ENCODE results near the gene NOL12.
"Not testable (repeated sequence)": the region's sequence is repeated elsewhere in the genome, so short reads cannot be mapped to it uniquely, and the experiment has no call there.

The NOL12 gene

DNA sequence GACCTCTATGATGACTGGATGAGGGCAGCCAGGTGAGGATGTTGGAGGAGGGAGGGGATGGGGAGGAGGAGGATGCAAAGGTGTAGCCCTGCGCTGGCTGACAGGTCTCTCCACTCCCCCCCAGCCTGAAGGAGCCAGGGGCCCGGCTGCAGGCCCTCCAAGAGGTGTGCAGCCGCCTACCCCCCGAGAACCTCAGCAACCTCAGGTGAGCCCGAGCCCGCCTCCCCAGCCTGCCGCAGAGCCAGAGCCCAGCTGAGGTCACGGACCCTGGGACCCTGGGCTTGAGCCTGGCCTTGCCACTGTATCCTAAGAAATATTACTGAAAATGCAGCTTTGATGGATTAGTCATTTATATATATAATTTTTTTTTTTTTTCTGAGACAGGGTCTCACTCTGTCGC, 38.8 kb upstream of the NOL12 start:
- Histone ChIP-seq H3K4me3 (ENCODE audit: low read length in 2 of 2) (no peak overlapping the region), H3K27ac (ENCODE audit: low read depth in 2 of 2, low read length in 2 of 2) (peak overlapping the region in 1 of 2 donors; percentile 54), H3K27me3 (ENCODE audit: control insufficient read depth in 2 of 2, insufficient read depth in 2 of 2, low read length in 2 of 2) (no peaks in the 10 kb centered on the region), H3K36me3 (ENCODE audit: control insufficient read depth in 2 of 2, insufficient read depth in 2 of 2, low read length in 2 of 2) (peaks cover 53 to 69% of the 10 kb centered on the region in 2 donors), H3K4me1 (ENCODE audit: control insufficient read depth in 2 of 2, insufficient read depth in 2 of 2, low read length in 2 of 2) (peaks cover 16 to 21% of the 10 kb centered on the region in 2 donors), H3K9me3 (ENCODE audit: control insufficient read depth in 2 of 2, low read length in 2 of 2) (no peaks in the 10 kb centered on the region), H3K9ac (ENCODE audit: low read depth in 1 of 2, low read length in 2 of 2) (no peak overlapping the region)

DNA sequence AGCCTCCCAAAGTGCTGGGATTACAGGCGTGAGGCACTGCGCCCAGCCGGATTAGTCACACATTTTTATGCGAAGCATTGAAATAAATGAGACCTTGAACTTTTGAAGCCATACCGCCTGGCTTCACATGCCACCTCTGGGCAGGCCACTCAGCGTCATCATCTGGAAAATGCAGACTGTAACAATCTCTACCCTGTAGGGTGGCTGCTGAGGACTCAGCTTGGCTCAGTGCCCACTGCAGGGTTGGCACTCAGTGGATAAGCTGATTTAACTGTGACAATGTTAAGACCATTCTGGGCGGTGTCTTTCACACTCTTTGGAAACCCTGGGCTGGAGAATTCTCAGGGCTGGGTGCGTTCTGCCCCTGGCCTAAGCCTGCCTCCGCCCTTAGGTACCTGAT, 38.2 kb upstream of the NOL12 start:
- no peaks in the 10 kb centered on the region for H3K27me3 ChIP-seq (ENCODE audit: control insufficient read depth in 2 of 2, insufficient read depth in 2 of 2, low read length in 2 of 2)
- H3K9me3 ChIP-seq (ENCODE audit: control insufficient read depth in 2 of 2, low read length in 2 of 2): no peaks in the 10 kb centered on the region
- H3K4me3 ChIP-seq (ENCODE audit: low read length in 2 of 2): no peak overlapping the region
- H3K9ac ChIP-seq (ENCODE audit: low read depth in 1 of 2, low read length in 2 of 2): no peak overlapping the region
- H3K36me3 ChIP-seq (ENCODE audit: control insufficient read depth in 2 of 2, insufficient read depth in 2 of 2, low read length in 2 of 2): peaks cover 55 to 69% of the 10 kb centered on the region in 2 donors
- peaks cover 10 to 15% of the 10 kb centered on the region in 2 donors for H3K4me1 ChIP-seq (ENCODE audit: control insufficient read depth in 2 of 2, insufficient read depth in 2 of 2, low read length in 2 of 2)
- peak overlapping the region; percentile 48 to 64 for H3K27ac ChIP-seq (ENCODE audit: low read depth in 2 of 2, low read length in 2 of 2)

DNA sequence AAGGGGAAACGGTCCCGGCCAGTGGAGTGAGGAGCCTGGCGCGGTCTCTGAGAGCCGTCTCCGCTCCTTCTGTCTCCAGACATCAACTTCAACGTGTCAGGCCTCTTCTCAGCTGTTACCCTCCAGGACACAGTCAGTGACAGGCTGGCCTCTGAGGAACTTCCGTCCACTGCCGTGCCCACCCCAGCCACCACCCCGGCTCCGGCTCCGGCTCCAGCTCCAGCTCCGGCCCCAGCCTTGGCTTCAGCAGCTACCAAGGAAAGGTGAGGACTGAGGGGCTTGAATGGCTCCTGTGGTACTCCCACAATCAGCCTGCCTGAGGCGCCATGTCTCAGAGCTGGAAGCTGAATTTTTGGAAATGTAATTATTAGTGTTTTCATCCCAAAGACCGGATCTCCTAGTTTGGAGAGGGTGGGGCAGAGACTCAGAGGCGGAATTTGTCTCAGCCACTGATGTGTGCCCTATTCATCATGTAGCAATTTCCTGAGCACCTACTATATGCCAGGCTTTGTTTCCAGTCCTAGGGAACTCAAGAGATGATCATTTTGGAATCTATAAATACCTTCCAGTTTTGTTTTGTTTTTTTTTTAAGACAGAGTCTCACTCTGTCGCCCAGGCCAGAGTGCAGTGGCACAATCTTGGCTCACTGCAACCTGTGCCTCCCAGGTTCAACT, 35.5 kb upstream of the NOL12 start:
- Histone ChIP-seq H3K4me3 (ENCODE audit: low read length in 2 of 2) (no peak overlapping the region), H3K9me3 (ENCODE audit: control insufficient read depth in 2 of 2, low read length in 2 of 2) (no peaks in the 10 kb centered on the region), H3K36me3 (ENCODE audit: control insufficient read depth in 2 of 2, insufficient read depth in 2 of 2, low read length in 2 of 2) (peaks cover 38 to 55% of the 10 kb centered on the region in 2 donors), H3K27ac (ENCODE audit: low read depth in 2 of 2, low read length in 2 of 2) (no peak overlapping the region), H3K4me1 (ENCODE audit: control insufficient read depth in 2 of 2, insufficient read depth in 2 of 2, low read length in 2 of 2) (peaks cover 11 to 13% of the 10 kb centered on the region in 2 donors), H3K27me3 (ENCODE audit: control insufficient read depth in 2 of 2, insufficient read depth in 2 of 2, low read length in 2 of 2) (no peaks in the 10 kb centered on the region), H3K9ac (ENCODE audit: low read depth in 1 of 2, low read length in 2 of 2) (no peak overlapping the region)

DNA sequence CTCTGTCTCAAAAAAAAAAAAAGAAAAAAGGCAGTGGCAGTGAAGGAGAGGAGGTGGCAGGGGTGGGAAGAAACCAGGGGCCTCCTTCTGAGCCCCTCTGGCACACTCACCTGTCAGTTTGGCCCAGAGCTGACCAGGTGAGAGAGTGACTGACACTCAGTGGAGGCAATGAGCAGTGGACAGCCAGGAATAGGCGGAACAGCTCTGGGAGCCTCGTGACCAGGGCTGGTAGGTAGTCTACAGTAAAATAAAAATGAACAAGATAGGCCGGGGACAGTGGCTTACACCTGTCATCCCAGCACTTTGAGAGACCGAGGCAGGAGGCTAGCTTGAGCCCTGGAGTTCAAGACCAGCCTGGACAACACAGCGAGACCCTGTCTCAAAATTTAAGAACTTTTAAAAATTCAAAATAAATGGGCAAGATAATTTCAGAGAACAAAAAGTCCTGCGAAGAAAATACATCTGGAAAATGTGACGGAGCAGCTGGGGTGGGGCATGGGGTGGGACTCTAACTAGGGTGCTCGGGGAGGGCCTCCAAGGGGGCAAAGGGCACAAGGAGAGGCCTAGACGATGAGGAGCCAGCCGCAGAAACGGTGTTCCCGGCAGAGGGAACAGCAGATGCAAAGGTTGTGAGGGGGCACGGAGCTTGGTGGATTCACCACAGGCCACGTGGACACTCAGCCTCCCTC, 31.4 kb upstream of the NOL12 start:
- H3K36me3 ChIP-seq (ENCODE audit: control insufficient read depth in 2 of 2, insufficient read depth in 2 of 2, low read length in 2 of 2): peaks cover 27 to 33% of the 10 kb centered on the region in 2 donors
- peak overlapping the region; percentile 88 for H3K27ac ChIP-seq (ENCODE audit: low read depth in 2 of 2, low read length in 2 of 2)

DNA sequence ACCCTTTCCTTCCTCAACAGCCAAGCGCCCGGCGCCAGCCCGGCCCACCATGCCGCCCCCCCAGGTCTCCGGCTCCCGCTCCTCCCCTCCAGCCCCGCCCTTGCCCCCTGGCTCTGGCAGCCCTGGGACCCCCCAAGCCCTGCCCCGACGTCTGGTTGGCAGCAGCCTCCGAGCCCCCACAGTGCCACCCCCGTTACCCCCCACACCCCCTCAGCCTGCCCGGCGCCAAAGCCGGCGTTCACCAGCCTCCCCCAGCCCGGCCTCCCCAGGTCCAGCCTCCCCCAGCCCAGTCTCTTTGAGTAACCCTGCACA, 30.9 kb upstream of the NOL12 start:
- Histone ChIP-seq H3K4me3 (ENCODE audit: low read length in 2 of 2) (no peak overlapping the region), H3K9ac (ENCODE audit: low read depth in 1 of 2, low read length in 2 of 2) (no peak overlapping the region), H3K9me3 (ENCODE audit: control insufficient read depth in 2 of 2, low read length in 2 of 2) (no peaks in the 10 kb centered on the region), H3K36me3 (ENCODE audit: control insufficient read depth in 2 of 2, insufficient read depth in 2 of 2, low read length in 2 of 2) (peaks cover 22 to 28% of the 10 kb centered on the region in 2 donors), H3K27me3 (ENCODE audit: control insufficient read depth in 2 of 2, insufficient read depth in 2 of 2, low read length in 2 of 2) (no peaks in the 10 kb centered on the region), H3K4me1 (ENCODE audit: control insufficient read depth in 2 of 2, insufficient read depth in 2 of 2, low read length in 2 of 2) (peaks cover 21 to 33% of the 10 kb centered on the region in 2 donors), H3K27ac (ENCODE audit: low read depth in 2 of 2, low read length in 2 of 2) (peak overlapping the region; percentile 88)

More for the DNA sequence above, 31.4 kb upstream of the NOL12 start:
- H3K9ac ChIP-seq (ENCODE audit: low read depth in 1 of 2, low read length in 2 of 2): peak overlapping the region; percentile 38 to 61
- H3K9me3 ChIP-seq (ENCODE audit: control insufficient read depth in 2 of 2, low read length in 2 of 2): no peaks in the 10 kb centered on the region
- no peak overlapping the region for H3K4me3 ChIP-seq (ENCODE audit: low read length in 2 of 2)
- no peaks in the 10 kb centered on the region for H3K27me3 ChIP-seq (ENCODE audit: control insufficient read depth in 2 of 2, insufficient read depth in 2 of 2, low read length in 2 of 2)
- H3K4me1 ChIP-seq (ENCODE audit: control insufficient read depth in 2 of 2, insufficient read depth in 2 of 2, low read length in 2 of 2): peaks cover 16 to 28% of the 10 kb centered on the region in 2 donors

DNA sequence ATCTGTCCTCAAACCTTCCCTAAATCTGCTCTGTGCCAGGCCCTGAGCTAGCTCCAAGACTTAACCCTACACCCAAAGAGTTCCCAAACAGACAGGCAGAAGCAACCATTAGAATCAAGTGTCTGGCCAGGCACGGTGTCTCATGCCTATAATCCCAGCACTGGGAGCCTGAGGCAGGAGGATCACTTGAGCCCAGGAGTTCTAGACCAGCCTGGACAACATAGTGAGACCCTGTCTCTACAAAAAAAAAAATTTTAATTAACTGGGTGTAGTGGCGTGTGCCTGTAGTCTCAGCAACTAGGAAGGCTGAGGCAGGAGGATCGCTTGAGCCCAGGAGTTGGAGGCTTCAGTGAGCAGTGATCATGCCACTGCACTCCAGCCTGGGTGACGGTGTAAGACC, 29.6 kb upstream of the NOL12 start:
- H3K27me3 ChIP-seq (ENCODE audit: control insufficient read depth in 2 of 2, insufficient read depth in 2 of 2, low read length in 2 of 2); H3K9me3 ChIP-seq (ENCODE audit: control insufficient read depth in 2 of 2, low read length in 2 of 2); H3K4me3 ChIP-seq (ENCODE audit: low read length in 2 of 2); H3K9ac ChIP-seq (ENCODE audit: low read depth in 1 of 2, low read length in 2 of 2); H3K27ac ChIP-seq (ENCODE audit: low read depth in 2 of 2, low read length in 2 of 2): not testable (repeated sequence)
- Histone ChIP-seq H3K4me1 (ENCODE audit: control insufficient read depth in 2 of 2, insufficient read depth in 2 of 2, low read length in 2 of 2) (peaks cover 35 to 46% of the 10 kb centered on the region in 2 donors), H3K36me3 (ENCODE audit: control insufficient read depth in 2 of 2, insufficient read depth in 2 of 2, low read length in 2 of 2) (peaks cover 10 to 18% of the 10 kb centered on the region in 2 donors)

DNA sequence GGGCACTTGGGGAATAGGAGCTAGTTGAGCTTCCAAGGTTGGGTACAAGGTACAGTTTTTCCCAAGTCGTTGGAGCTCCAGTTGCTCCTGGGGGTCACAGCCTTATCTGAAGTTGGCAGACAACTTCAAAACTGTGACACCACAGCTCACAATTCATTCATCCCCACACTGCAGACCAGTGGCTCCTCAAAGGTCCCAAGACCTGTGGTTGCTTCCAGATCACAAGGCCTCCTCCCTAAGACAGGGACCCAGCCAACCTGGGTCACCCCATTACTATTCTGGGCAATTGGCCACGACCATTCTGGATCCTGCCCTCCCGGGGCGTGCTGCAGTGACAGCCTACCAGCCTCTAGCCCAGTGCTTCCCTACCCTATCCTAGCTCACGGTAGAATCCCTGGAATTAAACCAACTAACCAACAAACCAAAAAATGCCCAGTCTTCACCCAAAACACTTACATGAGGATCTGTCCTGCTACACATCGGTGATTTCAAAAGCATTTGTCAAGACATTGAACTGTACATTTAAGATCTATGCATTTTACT, 28.5 kb upstream of the NOL12 start:
- H3K27me3 ChIP-seq (ENCODE audit: control insufficient read depth in 2 of 2, insufficient read depth in 2 of 2, low read length in 2 of 2): no peaks in the 10 kb centered on the region
- H3K4me1 ChIP-seq (ENCODE audit: control insufficient read depth in 2 of 2, insufficient read depth in 2 of 2, low read length in 2 of 2): peaks cover 36 to 52% of the 10 kb centered on the region in 2 donors
- peak overlapping the region; percentile 64 to 73 for H3K9ac ChIP-seq (ENCODE audit: low read depth in 1 of 2, low read length in 2 of 2)
- H3K4me3 ChIP-seq (ENCODE audit: low read length in 2 of 2): peak overlapping the region; percentile 79
- H3K9me3 ChIP-seq (ENCODE audit: control insufficient read depth in 2 of 2, low read length in 2 of 2): no peaks in the 10 kb centered on the region
- H3K36me3 ChIP-seq (ENCODE audit: control insufficient read depth in 2 of 2, insufficient read depth in 2 of 2, low read length in 2 of 2): peaks cover 4 to 11% of the 10 kb centered on the region in 2 donors
- peak overlapping the region; percentile 84 to 88 for H3K27ac ChIP-seq (ENCODE audit: low read depth in 2 of 2, low read length in 2 of 2)

DNA sequence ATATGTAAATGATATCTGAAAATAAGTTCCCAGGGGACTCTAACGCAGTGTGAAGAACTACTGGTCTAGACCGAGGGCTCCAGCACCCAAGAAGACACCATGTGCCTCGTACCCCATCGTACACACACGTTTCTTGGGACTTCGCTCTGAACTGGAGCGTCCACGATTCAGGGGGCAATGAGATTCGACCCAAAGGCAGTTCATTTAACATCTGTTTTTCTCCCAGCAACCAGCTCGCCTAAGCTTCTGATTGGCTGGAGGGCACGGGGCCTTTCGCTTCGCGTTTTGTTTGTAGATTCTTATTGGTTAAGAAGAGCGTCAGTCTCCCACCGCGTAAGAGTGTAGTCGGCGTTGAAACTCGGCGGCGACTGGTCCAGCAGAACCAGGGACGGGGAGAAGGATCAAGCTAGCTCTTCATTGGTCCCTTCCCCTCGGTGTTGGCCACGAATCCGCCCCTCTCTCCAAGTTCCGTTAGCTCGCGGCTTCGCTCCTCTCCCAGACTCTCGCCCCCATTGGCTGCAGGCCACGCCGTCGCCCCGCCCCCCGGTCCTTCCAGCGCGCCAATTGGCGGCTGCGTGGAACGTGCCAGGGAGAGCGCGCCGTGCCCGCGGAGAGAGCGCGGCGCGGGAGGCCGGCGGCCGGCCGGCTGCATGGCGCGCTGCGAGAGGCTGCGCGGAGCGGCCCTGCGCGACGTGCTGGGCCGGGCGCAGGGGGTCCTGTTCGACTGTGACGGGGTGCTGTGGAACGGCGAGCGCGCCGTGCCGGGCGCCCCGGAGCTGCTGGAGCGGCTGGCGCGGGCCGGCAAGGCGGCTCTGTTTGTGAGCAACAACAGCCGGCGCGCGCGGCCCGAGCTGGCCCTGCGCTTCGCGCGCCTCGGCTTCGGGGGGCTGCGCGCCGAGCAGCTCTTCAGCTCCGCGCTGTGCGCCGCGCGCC, 27.7 kb upstream of the NOL12 start, which contains the start of gene PDXP:
Gene PDXP (plus strand): TSS at position 591 of the 933 bp plus-strand sequence. CDS start 60 bp downstream, at position 651.
- peak within 1 kb of the TSS; percentile 88 to 91 for H3K27ac ChIP-seq (ENCODE audit: low read depth in 2 of 2, low read length in 2 of 2)
- peaks cover 1 to 6% of the 10 kb centered on the region in 2 donors for H3K36me3 ChIP-seq (ENCODE audit: control insufficient read depth in 2 of 2, insufficient read depth in 2 of 2, low read length in 2 of 2)
- H3K27me3 ChIP-seq (ENCODE audit: control insufficient read depth in 2 of 2, insufficient read depth in 2 of 2, low read length in 2 of 2): no peaks in the 10 kb centered on the region
- H3K4me1 ChIP-seq (ENCODE audit: control insufficient read depth in 2 of 2, insufficient read depth in 2 of 2, low read length in 2 of 2): peaks cover 38 to 50% of the 10 kb centered on the region in 2 donors
- H3K9ac ChIP-seq (ENCODE audit: low read depth in 1 of 2, low read length in 2 of 2): peak within 1 kb of the TSS; percentile 65 to 84
- no peaks in the 10 kb centered on the region for H3K9me3 ChIP-seq (ENCODE audit: control insufficient read depth in 2 of 2, low read length in 2 of 2)
- H3K4me3 ChIP-seq (ENCODE audit: low read length in 2 of 2): peak within 1 kb of the TSS; percentile 79

DNA sequence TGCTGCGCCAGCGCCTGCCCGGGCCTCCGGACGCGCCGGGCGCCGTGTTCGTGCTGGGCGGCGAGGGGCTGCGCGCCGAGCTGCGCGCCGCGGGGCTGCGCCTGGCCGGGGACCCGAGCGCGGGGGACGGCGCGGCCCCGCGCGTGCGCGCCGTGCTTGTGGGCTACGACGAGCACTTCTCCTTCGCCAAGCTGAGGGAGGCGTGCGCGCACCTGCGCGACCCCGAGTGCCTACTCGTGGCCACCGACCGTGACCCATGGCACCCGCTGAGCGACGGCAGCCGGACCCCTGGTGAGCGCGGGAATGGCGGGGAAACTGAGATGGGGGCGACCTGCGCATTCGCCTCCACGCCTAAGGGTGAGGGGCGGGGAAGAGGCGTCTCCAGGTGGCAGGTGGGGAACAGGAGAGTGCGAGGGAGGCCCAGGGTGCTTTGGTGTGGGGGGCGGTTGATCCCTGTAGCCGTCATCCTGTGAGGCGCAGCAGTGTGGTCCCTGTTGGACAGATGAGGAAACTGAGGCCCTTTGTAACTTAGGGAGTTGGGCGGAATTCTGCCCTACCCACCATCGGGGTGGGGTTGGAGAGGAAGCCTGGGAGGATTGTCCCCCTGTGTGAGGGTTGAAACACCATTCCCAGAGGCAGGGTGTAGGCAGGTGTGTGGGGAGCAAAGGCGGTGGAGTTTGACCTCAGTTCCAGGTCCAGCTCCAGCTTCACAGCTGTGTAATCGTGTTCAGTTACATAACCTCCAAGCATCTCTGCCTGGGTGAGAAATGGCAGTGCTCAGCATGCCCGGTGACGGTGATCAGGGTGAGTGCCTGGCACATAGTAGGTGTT, 26.9 kb upstream of the NOL12 start:
- peak overlapping the region; percentile 79 for H3K4me3 ChIP-seq (ENCODE audit: low read length in 2 of 2)
- peak overlapping the region; percentile 85 to 91 for H3K27ac ChIP-seq (ENCODE audit: low read depth in 2 of 2, low read length in 2 of 2)
- no peaks in the 10 kb centered on the region for H3K9me3 ChIP-seq (ENCODE audit: control insufficient read depth in 2 of 2, low read length in 2 of 2)
- peak overlapping the region; percentile 65 to 84 for H3K9ac ChIP-seq (ENCODE audit: low read depth in 1 of 2, low read length in 2 of 2)
- peaks cover 37 to 54% of the 10 kb centered on the region in 2 donors for H3K4me1 ChIP-seq (ENCODE audit: control insufficient read depth in 2 of 2, insufficient read depth in 2 of 2, low read length in 2 of 2)
- H3K27me3 ChIP-seq (ENCODE audit: control insufficient read depth in 2 of 2, insufficient read depth in 2 of 2, low read length in 2 of 2): no peaks in the 10 kb centered on the region
- peaks cover 0 to 3% of the 10 kb centered on the region in 2 donors for H3K36me3 ChIP-seq (ENCODE audit: control insufficient read depth in 2 of 2, insufficient read depth in 2 of 2, low read length in 2 of 2)

All from mucosa of rectum (tissue), 2 donors.